Vein endothelial cell (primary cell): ENCODE results near the gene C5orf15. TPM values are rescaled to one million over a fixed set of nuclear protein-coding genes. Genes with fewer than 3 reads are reported as not detected.

ENCODE experiments used
- total RNA-seq: library from RNA; depleted of rRNA; stranded (reverse); fragments of >200 nt; gene quantifications from 2 replicates; pipeline ENCODE4 v1.2.3, GENCODE V29; 2012

The C5orf15 gene
- total RNA-seq, result 39.5 and 41.7 TPM in 2 replicates

GRCh38 chr5:133968204-133968980 lies at the start of gene C5orf15:
C5orf15 (minus strand) TSS chr5:133968625; CDS start chr5:133968584, 41 bp downstream.

GRCh38 chr5:134004626-134005416 lies 36.4 kb upstream of the C5orf15 start, which contains the start of gene VDAC1:
VDAC1 (minus strand) TSS chr5:134004975; CDS start chr5:133993012, 11,963 bp downstream.

Other genes starting within 250 kb of the C5orf15 start
- 342 and 347 TPM in 2 replicates for gene VDAC1, start 36.4 kb upstream of the C5orf15 start, total RNA-seq
- gene TCF7, start 146.1 kb upstream of the C5orf15 start, total RNA-seq, result 0.29 and 0.33 TPM in 2 replicates
- gene SKP1, start 208.3 kb upstream of the C5orf15 start, total RNA-seq, result 145 and 244 TPM in 2 replicates